Fibroblast of pulmonary artery (primary cell): ENCODE data around the gene MRPS9.

Source experiments
- DNase-seq: peaks from one replicate; pipeline ENCODE4 v3.0.0-alpha.2; 2010; ENCODE audit warnings: low read depth
- H3K4me3 ChIP-seq: replicated peaks from 2 replicates; pipeline ENCODE4 v1.5.1; 2011; ENCODE audit warnings: low read depth, mild to moderate bottlenecking, control low read depth, low read length, moderate library complexity
- CTCF ChIP-seq: IDR thresholded peaks from 2 replicates; pipeline ENCODE4 v1.5.1; 2011; ENCODE audit warnings: mild to moderate bottlenecking, control low read depth, low read length, inconsistent platforms; ENCODE audit errors: missing control alignments

MRPS9 gene

GRCh38 chr2:105090091-105090490 lies 52.2 kb downstream of the MRPS9 start:
- no peak overlapping the region for H3K4me3 ChIP-seq
- TF ChIP-seq CTCF: no peak
- no peak for DNase-seq

GRCh38 chr2:105092797-105093196 lies 54.9 kb downstream of the MRPS9 start:
- no peak for DNase-seq
- no peak overlapping the region for H3K4me3 ChIP-seq

GRCh38 chr2:105099153-105099552 lies 61.3 kb downstream of the MRPS9 start:
- no peak overlapping the region for H3K4me3 ChIP-seq
- no peak for TF ChIP-seq CTCF
- no peak for DNase-seq

More at GRCh38 chr2:105092797-105093196, 54.9 kb downstream of the MRPS9 start:
- TF ChIP-seq CTCF: no peak

GRCh38 chr2:105100046-105100840 lies 62.4 kb downstream of the MRPS9 start:
- no peak overlapping the region for H3K4me3 ChIP-seq
- no peak for DNase-seq

GRCh38 chr2:105102001-105102400 lies 64.1 kb downstream of the MRPS9 start:
- no peak for DNase-seq
- H3K4me3 ChIP-seq: no peak overlapping the region
- no peak for TF ChIP-seq CTCF

More at GRCh38 chr2:105100046-105100840, 62.4 kb downstream of the MRPS9 start:
- no peak for TF ChIP-seq CTCF

GRCh38 chr2:105102963-105103421 lies 65.1 kb downstream of the MRPS9 start:
- H3K4me3 ChIP-seq: no peak overlapping the region
- peak; percentile 41 for DNase-seq
- TF ChIP-seq CTCF: no peak

- no peak for TF ChIP-seq CTCF
- H3K4me3 ChIP-seq: no peak overlapping the region
- DNase-seq: no peak
Observed at GRCh38 chr2:105103481-105103880, 65.6 kb downstream of the MRPS9 start.
